ENCODE results near the gene DQX1.

The DQX1 gene

DNA sequence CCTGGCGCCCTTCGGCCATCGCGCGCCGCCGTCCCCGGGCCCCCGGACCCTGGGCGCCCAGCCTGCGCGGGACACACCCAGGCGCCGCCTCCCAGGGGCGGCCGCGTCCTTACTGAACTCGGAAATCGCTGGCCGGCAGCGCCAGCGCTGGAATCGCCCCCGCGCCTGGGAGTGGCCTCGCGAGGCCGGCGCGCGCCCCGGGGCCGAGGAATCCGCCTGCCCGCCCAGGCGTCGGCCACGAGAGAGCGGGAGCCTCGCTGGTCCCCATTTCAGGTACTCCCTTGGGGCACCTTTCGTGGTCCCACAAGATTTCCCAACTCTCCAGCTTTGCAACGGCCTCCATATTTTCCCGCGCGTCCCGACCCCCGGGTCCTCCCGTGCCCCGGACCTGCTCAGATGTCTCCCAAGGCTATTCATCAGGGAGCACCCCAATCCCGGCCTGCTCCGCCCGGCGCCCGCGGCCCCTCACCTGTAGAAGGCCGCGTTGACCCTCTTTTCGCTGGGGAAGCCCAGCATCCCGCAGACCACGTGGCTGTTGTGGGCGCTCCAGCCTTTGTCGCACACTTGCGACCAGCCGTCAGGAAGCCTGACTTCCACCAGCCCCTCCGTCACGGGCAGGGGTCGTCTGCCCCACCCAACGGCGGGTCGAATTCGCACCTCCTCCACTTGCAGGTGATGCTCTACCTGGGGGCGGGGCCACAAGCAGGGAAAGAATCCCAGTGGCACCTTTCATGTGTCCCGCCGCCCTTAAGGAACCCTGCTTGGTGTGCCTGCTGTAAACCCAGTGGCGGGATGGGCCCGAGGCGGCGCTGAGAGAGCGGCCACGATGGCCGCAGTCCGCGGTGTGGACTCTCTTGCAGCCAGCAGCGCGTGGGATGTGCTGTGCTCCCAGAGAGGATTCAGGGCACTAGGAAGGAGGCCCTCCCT, 23.1 kb upstream of the DQX1 start:
- H3K27ac ChIP-seq: peak overlapping the region; percentile 87
- TF ChIP-seq CTCF (IDR thresholded peaks at IDR 0.05) (0 out of 2 replicates have a peak, but pooled peaks have one; percentile 4), ZFX (IDR thresholded peaks at IDR 0.05; ENCODE audit: borderline replicate concordance) (no peak)

DNA sequence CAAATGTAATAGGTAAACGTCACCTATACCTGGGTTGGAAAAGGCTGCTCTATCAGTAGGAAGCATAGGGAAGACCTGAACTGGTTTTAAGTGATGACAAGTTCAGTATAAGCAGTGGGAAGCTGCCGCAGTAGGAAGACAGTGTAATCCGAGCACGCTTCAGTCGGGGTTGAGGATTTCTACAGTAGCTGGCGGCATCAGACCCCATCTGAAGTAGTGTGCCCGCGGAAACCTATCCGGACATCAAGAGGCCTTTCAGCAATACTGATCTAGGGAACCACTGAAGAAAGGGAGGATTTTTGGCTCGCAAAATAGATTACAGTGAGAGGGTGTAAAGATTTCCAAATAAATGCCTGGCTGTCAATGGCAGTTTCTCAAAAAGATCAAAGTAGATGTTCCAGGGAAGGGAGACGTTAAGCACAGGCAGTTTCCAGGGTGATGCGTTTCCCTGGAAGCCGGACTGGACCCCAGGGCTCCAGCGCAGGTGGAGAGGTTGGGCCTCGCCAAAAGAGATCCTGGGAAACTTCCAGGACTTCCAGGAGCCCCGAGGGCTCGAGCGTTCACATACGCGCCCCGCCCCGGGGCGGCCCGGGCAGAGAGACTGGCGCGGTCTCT, 22.4 kb upstream of the DQX1 start:
- TF ChIP-seq CTCF (IDR thresholded peaks at IDR 0.05): no peak
- TF ChIP-seq ZFX (IDR thresholded peaks at IDR 0.05; ENCODE audit: borderline replicate concordance): no peak
- H3K27ac ChIP-seq: peak overlapping the region; percentile 87

DNA sequence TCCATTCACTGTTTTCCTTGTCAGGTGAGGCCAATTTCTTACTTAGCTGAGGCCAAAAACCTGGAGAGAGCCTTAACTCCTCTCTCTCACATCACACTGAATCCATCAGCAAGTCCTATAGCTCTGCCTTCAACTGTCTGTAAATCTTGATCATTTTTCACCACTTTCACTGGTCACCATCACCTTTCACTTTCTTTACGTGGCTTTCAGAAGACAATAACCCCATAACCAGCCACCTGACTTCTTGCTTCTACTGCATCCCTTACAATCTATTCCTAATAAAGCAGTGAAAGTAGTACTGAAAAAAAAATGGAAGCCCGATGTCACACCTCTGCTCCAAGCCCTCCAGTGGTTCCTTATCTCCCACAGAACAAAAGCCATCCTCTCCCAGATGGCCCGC, 20.0 kb upstream of the DQX1 start:
- TF ChIP-seq CTCF (IDR thresholded peaks at IDR 0.05) (no peak), ZFX (IDR thresholded peaks at IDR 0.05; ENCODE audit: borderline replicate concordance) (no peak)

DNA sequence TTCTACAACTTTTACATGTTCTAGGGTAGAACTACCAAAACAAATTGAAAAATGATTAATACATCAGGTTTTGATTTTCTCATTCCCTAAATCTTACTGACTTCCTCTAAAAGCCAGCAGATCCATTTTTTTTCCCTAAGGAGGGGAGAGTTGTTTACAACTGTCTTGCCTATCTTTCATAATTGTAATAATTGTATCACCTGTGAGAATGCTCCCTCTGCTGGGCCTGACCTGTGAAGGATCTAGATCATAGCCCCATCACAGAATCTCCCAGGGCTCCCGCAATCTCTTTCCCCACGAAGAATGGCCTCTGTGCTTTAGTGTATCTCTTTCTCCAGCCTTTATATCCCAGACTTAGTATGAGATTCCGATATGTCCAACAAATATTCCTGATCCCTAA, 18.6 kb upstream of the DQX1 start:
- no peak for TF ChIP-seq ZFX (IDR thresholded peaks at IDR 0.05; ENCODE audit: borderline replicate concordance)
- TF ChIP-seq CTCF (IDR thresholded peaks at IDR 0.05): peak; percentile 69
- H3K27ac ChIP-seq: no peak overlapping the region

More for the DNA sequence above, 20.0 kb upstream of the DQX1 start:
- no peak overlapping the region for H3K27ac ChIP-seq

- H3K27ac ChIP-seq: no peak overlapping the region
- TF ChIP-seq ZFX (IDR thresholded peaks at IDR 0.05; ENCODE audit: borderline replicate concordance) (no peak), CTCF (IDR thresholded peaks at IDR 0.05) (no peak)
Measured at GRCh38 chr2:74542978-74543377, 16.9 kb upstream of the DQX1 start.

DNA sequence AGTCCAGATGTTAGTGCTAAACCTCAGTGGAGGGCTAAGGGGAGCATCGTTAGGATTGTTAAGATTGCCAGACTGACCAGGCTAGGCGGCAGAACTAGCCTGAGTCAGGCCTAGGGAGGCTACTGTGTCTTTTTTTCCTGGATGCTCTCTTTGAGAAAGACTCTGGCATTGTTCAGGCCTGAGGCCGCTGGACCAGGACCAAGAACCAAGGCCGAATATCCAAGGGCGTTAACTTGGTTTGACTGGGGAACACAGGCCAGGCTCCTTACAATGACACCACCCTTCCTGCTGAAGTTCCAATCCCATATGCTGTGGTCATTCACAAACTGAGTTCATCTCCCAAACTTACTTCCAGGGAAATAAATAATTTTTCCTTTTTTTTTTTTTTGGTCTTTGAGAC, 14.3 kb upstream of the DQX1 start:
- no peak overlapping the region for H3K27ac ChIP-seq
- no peak for TF ChIP-seq CTCF (IDR thresholded peaks at IDR 0.05)
- TF ChIP-seq ZFX (IDR thresholded peaks at IDR 0.05; ENCODE audit: borderline replicate concordance): no peak

GRCh38 chr2:74538881-74539339, 12.9 kb upstream of the DQX1 start:
- H3K27ac ChIP-seq: no peak overlapping the region
- TF ChIP-seq CTCF (IDR thresholded peaks at IDR 0.05) (no peak), ZFX (IDR thresholded peaks at IDR 0.05; ENCODE audit: borderline replicate concordance) (no peak)

Measured in 22Rv1 (cell line).